Forelimb muscle (tissue), 1 donor: ENCODE data around the gene MST1. TPM values are rescaled to one million over a fixed set of nuclear protein-coding genes. Genes with fewer than 3 reads are reported as not detected.

Experiments used
- DNase-seq: peaks from one replicate; pipeline ENCODE4 v3.0.0-alpha.2; 2013; ENCODE audit warnings: low read depth
- polyA plus RNA-seq: library from polyadenylated mRNA; unstranded; fragments of 120-200 nt; gene quantifications from one replicate; pipeline ENCODE4 v1.2.1, GENCODE V29; 2013; ENCODE audit not compliant: insufficient read length

MST1 gene
- polyA plus RNA-seq, 1 donor, result 8.6 TPM

GRCh38 chr3:49674497-49674983 lies 14.7 kb downstream of the MST1 start:
- no peak for DNase-seq

GRCh38 chr3:49673715-49674496 lies 15.4 kb downstream of the MST1 start, which contains the start of gene APEH:
Gene APEH (plus strand): TSS chr3:49674351. CDS start chr3:49674402, 51 bp downstream.
- peak; percentile 67 for DNase-seq

- no peak for DNase-seq
These were observed 16.1 kb downstream of the MST1 start for GRCh38 chr3:49673121-49673714.

GRCh38 chr3:49671291-49672288 lies 17.7 kb downstream of the MST1 start:
- no peak for DNase-seq

GRCh38 chr3:49670940-49671290 lies 18.4 kb downstream of the MST1 start:
- DNase-seq, result no peak

- no peak for DNase-seq
These were observed 19.9 kb downstream of the MST1 start for GRCh38 chr3:49669352-49669751.

- DNase-seq, result no peak
These were observed 20.4 kb downstream of the MST1 start for GRCh38 chr3:49668861-49669260.

GRCh38 chr3:49668414-49668797 lies 20.9 kb downstream of the MST1 start:
- DNase-seq, result no peak

- no peak for DNase-seq
These were observed 21.4 kb downstream of the MST1 start for GRCh38 chr3:49667701-49668413.

- DNase-seq, result no peak
These were observed 22.7 kb downstream of the MST1 start for GRCh38 chr3:49666592-49666991.

GRCh38 chr3:49665822-49666519 lies 23.3 kb downstream of the MST1 start:
- no peak for DNase-seq

GRCh38 chr3:49664300-49664699 lies 25.0 kb downstream of the MST1 start:
- DNase-seq, result no peak

- no peak for DNase-seq
These were observed 25.4 kb downstream of the MST1 start for GRCh38 chr3:49663831-49664230.

- no peak for DNase-seq
These were observed 26.4 kb downstream of the MST1 start for GRCh38 chr3:49662720-49663413.

GRCh38 chr3:49662021-49662420 lies 27.3 kb downstream of the MST1 start:
- no peak for DNase-seq

GRCh38 chr3:49661281-49661680 lies 28.0 kb downstream of the MST1 start:
- no peak for DNase-seq

GRCh38 chr3:49659756-49660155 lies 29.5 kb downstream of the MST1 start:
- DNase-seq, result no peak

- DNase-seq, result no peak
These were observed 30.6 kb downstream of the MST1 start for GRCh38 chr3:49658711-49659110.

GRCh38 chr3:49657208-49657915 lies 31.9 kb downstream of the MST1 start:
- DNase-seq, result no peak
